H1 (cell line): ENCODE data around the gene ARMC9. TPM values are rescaled to one million over a fixed set of nuclear protein-coding genes. Genes with fewer than 3 reads are reported as not detected.
A peak's percentile ranks its signal among the peaks of the same experiment; 100 is the strongest.

ENCODE experiments used
- CTCF ChIA-PET: fragments of 300-600 bp; sonication (Branson Sonifier 250); formaldehyde crosslinking; loops from one replicate; lab custom pipeline; 2021; ENCODE audit not compliant: partially characterized antibody; lab: Charles Lee
- POLR2A ChIA-PET: fragments of 300-600 bp; sonication (Branson Sonifier 250); formaldehyde crosslinking; loops from one replicate; lab custom pipeline; 2021; ENCODE audit warnings: inconsistent platforms; ENCODE audit not compliant: partially characterized antibody; lab: Charles Lee
- DNase-seq, 2 experiments: peaks; one replicate each; pipeline versions ENCODE4 v3.0.0 to v3.0.0-alpha.2; 2010 to 2022; ENCODE audit warnings: low spot score in 2 of 2, low read depth in 1 of 2, mixed read lengths in 1 of 2
- FAIRE-seq: peaks from 2 replicates; lab custom pipeline; 2011; peaks lifted over from hg19 to GRCh38; lab: Jason Lieb, UNC
- H2AFZ ChIP-seq: 2 replicates; pipeline ENCODE4 v1.8.1; 2012; ENCODE audit warnings: low read length, inconsistent platforms
- H2AK5ac ChIP-seq: 2 replicates; pipeline ENCODE4 v1.6.1; 2013; ENCODE audit warnings: low read depth, low read length
- H2BK120ac ChIP-seq: replicated peaks from 2 replicates; pipeline ENCODE3; 2013; ENCODE audit warnings: low read depth, low read length, inconsistent platforms
- H2BK12ac ChIP-seq: 2 replicates; pipeline ENCODE4 v1.6.1; 2013; ENCODE audit warnings: low read depth, low read length
- H2BK15ac ChIP-seq: 2 replicates; pipeline ENCODE4 v1.6.1; 2013; ENCODE audit warnings: low read length
- H2BK20ac ChIP-seq: 2 replicates; pipeline ENCODE4 v1.6.1; 2013; ENCODE audit warnings: low read length
- H2BK5ac ChIP-seq: 2 replicates; pipeline ENCODE4 v1.6.1; 2013; ENCODE audit warnings: low read depth, low read length
- H3K14ac ChIP-seq: 2 replicates; pipeline ENCODE4 v1.6.1; 2013; ENCODE audit warnings: inconsistent platforms; ENCODE audit not compliant: insufficient read length
- H3K18ac ChIP-seq: 2 replicates; pipeline ENCODE4 v1.6.1; 2013; ENCODE audit warnings: low read length; ENCODE audit errors: extremely low read depth
- H3K23ac ChIP-seq: 2 replicates; pipeline ENCODE4 v1.6.1; 2013; ENCODE audit warnings: inconsistent platforms; ENCODE audit not compliant: insufficient read length
- H3K23me2 ChIP-seq: 2 replicates; pipeline ENCODE4 v1.6.1; 2013; ENCODE audit warnings: low read depth, low read length
- H3K27ac ChIP-seq: 2 replicates; pipeline ENCODE4 v1.6.1; 2011; ENCODE audit warnings: low read depth, low read length, inconsistent platforms
- H3K27me3 ChIP-seq, 4 experiments: replicated peaks in 1 of 4; 1 replicate in 1 of 4; 2 replicates in 3 of 4; pipeline versions ENCODE4 v1.6.1 to v1.8.1; 2011 to 2013; ENCODE audit warnings: low read length in 3 of 4, mild to moderate bottlenecking in 3 of 4, inconsistent platforms in 2 of 4, mixed read lengths in 2 of 4, moderate library complexity in 1 of 4; ENCODE audit not compliant: control insufficient read depth in 3 of 4, insufficient read depth in 3 of 4; ENCODE audit errors: extremely low read depth in 1 of 4
- H3K36me3 ChIP-seq, 4 experiments: 2 replicates each; pipeline versions ENCODE4 v1.6.1 to v1.8.1; 2011 to 2013; ENCODE audit warnings: mild to moderate bottlenecking in 4 of 4, low read length in 3 of 4, moderate library complexity in 2 of 4, control low read depth in 1 of 4, inconsistent platforms in 1 of 4; ENCODE audit not compliant: insufficient read depth in 4 of 4, control insufficient read depth in 2 of 4
- H3K4ac ChIP-seq: replicated peaks from 2 replicates; pipeline ENCODE3; 2013; ENCODE audit warnings: low read length, low read depth, mixed read lengths, inconsistent platforms; ENCODE audit not compliant: insufficient read length
- H3K4me1 ChIP-seq, 4 experiments: replicated peaks in 1 of 4; 1 replicate in 1 of 4; 2 replicates in 3 of 4; pipeline versions ENCODE4 v1.6.1 to v1.8.1; 2011 to 2013; ENCODE audit warnings: low read length in 3 of 4, inconsistent platforms in 2 of 4, mixed read lengths in 1 of 4; ENCODE audit not compliant: insufficient read depth in 4 of 4, control insufficient read depth in 3 of 4
- H3K4me2 ChIP-seq, 2 experiments: 2 replicates each; pipeline versions ENCODE4 v1.6.1 to v1.8.1; 2011 to 2013; ENCODE audit warnings: low read depth in 2 of 2, low read length in 2 of 2, control low read depth in 1 of 2, inconsistent platforms in 1 of 2, mild to moderate bottlenecking in 1 of 2; ENCODE audit not compliant: insufficient read depth in 1 of 2
- H3K4me3 ChIP-seq, 4 experiments: fragments of 200-600, 300-600 bp in 1 of 4; sonication (generic), shearing (Covaris generic), sonication (Bioruptor Twin) in 1 of 4; 2 replicates each; pipeline versions ENCODE4 v1.5.1 to v1.8.1; 2011 to 2016; ENCODE audit warnings: low read length in 4 of 4, low read depth in 3 of 4, control low read depth in 2 of 4, inconsistent platforms in 2 of 4, mild to moderate bottlenecking in 2 of 4, mixed read lengths in 1 of 4, moderate library complexity in 1 of 4; ENCODE audit not compliant: insufficient read depth in 2 of 4; ENCODE audit errors: extremely low read depth in 1 of 4
- H3K56ac ChIP-seq: replicated peaks from 2 replicates; pipeline ENCODE3; 2013; ENCODE audit warnings: low read depth, mild to moderate bottlenecking, mixed read lengths, low read length, inconsistent platforms; ENCODE audit not compliant: insufficient read length
- H3K79me1 ChIP-seq: 2 replicates; pipeline ENCODE4 v1.6.1; 2013; ENCODE audit warnings: low read depth, low read length, control low read depth
- H3K79me2 ChIP-seq, 2 experiments: 2 replicates each; pipeline versions ENCODE4 v1.6.1 to v1.8.1; 2012 to 2013; ENCODE audit warnings: low read length in 2 of 2, mild to moderate bottlenecking in 2 of 2, inconsistent platforms in 1 of 2; ENCODE audit not compliant: insufficient read depth in 2 of 2, control insufficient read depth in 1 of 2
- H3K9ac ChIP-seq, 4 experiments: replicated peaks in 1 of 4; 1 replicate in 1 of 4; 2 replicates in 3 of 4; pipeline versions ENCODE4 v1.6.1 to v1.8.1; 2011 to 2013; ENCODE audit warnings: low read depth in 3 of 4, low read length in 3 of 4, control low read depth in 2 of 4, mild to moderate bottlenecking in 2 of 4, moderate library complexity in 2 of 4, inconsistent platforms in 1 of 4; ENCODE audit errors: extremely low read depth in 1 of 4
- H3K9me3 ChIP-seq, 2 experiments: 2 replicates each; pipeline versions ENCODE4 v1.6.1 to v1.8.1; 2012 to 2013; ENCODE audit warnings: mild to moderate bottlenecking in 2 of 2, moderate library complexity in 2 of 2, control low read depth in 1 of 2, inconsistent platforms in 1 of 2, low read depth in 1 of 2, low read length in 1 of 2, mixed read lengths in 1 of 2; ENCODE audit not compliant: insufficient read depth in 2 of 2
- H4K20me1 ChIP-seq, 2 experiments: replicated peaks in 1 of 2; 2 replicates each; pipeline versions ENCODE3 to v1.8.1; 2011 to 2013; ENCODE audit warnings: inconsistent platforms in 2 of 2, low read length in 2 of 2, mild to moderate bottlenecking in 1 of 2; ENCODE audit not compliant: insufficient read depth in 2 of 2, control insufficient read depth in 1 of 2
- H4K5ac ChIP-seq: 2 replicates; pipeline ENCODE4 v1.6.1; 2013; ENCODE audit warnings: low read length, low read depth, mixed read lengths, inconsistent platforms; ENCODE audit not compliant: insufficient read length
- H4K8ac ChIP-seq: 2 replicates; pipeline ENCODE4 v1.8.0; 2013; ENCODE audit warnings: mild to moderate bottlenecking, moderate library complexity, low read length, inconsistent platforms; ENCODE audit not compliant: insufficient read depth; ENCODE audit errors: extremely low read depth
- H4K91ac ChIP-seq: replicated peaks from 2 replicates; pipeline ENCODE3; 2013; ENCODE audit warnings: low read length, mixed read lengths, inconsistent platforms; ENCODE audit not compliant: insufficient read length
- ATF3 ChIP-seq: IDR thresholded peaks from 2 replicates; pipeline ENCODE4 v1.6.1; 2011; ENCODE audit warnings: low read depth, mild to moderate bottlenecking, low read length; ENCODE audit not compliant: insufficient read depth
- CHD2 ChIP-seq: IDR thresholded peaks from 2 replicates; pipeline ENCODE4 v1.6.1; 2012; ENCODE audit warnings: low read length, improper control_type of control experiment
- EGR1 ChIP-seq: IDR thresholded peaks from 2 replicates; pipeline ENCODE4 v1.6.1; 2011; ENCODE audit warnings: low read depth, low read length, borderline replicate concordance
- EZH2 ChIP-seq: fragments of 200-600 bp; sonication (generic); IDR thresholded peaks from 2 replicates; pipeline ENCODE4 v1.7.1; 2012; ENCODE audit warnings: low read depth, mild to moderate bottlenecking, moderate library complexity, low read length, inconsistent platforms; ENCODE audit not compliant: severe bottlenecking
- HDAC2 ChIP-seq, 2 experiments: fragments of 300-600 bp in 1 of 2; sonication (generic) in 1 of 2; IDR thresholded peaks; 2 replicates each; pipeline ENCODE4 v1.6.1; 2011 to 2012; ENCODE audit warnings: low read depth in 2 of 2, low read length in 2 of 2, mild to moderate bottlenecking in 2 of 2, moderate library complexity in 2 of 2, borderline replicate concordance in 1 of 2, inconsistent platforms in 1 of 2
- KDM1A ChIP-seq: fragments of 200-600, 300-600 bp; sonication (generic); IDR thresholded peaks from 2 replicates; pipeline ENCODE4 v1.7.1; 2016; ENCODE audit warnings: mild to moderate bottlenecking, low read length, borderline replicate concordance
- MAFK ChIP-seq: IDR thresholded peaks from 2 replicates; pipeline ENCODE4 v1.6.1; 2012; ENCODE audit warnings: low read depth, mild to moderate bottlenecking, improper control_type of control experiment, low read length
- POLR2AphosphoS5 ChIP-seq: IDR thresholded peaks from 2 replicates; pipeline ENCODE4 v1.6.1; 2011; ENCODE audit warnings: low read depth, low read length
- SIX5 ChIP-seq: IDR thresholded peaks from 2 replicates; pipeline ENCODE4 v1.6.1; 2011; ENCODE audit warnings: mild to moderate bottlenecking, low read depth, low read length
- WGBS, 2 experiments: shearing (Covaris generic) in 1 of 2; methylation state at CpG; one replicate each; pipeline versions ENCODE4 v1.1.6 to v1.1.7; 2013 to 2015; ENCODE audit warnings: low lambda C conversion rate in 2 of 2, mixed read lengths in 2 of 2, inconsistent platforms in 1 of 2, low coverage in 1 of 2, missing lambda C conversion rate in 1 of 2; ENCODE audit not compliant: insufficient replicate concordance in 2 of 2, insufficient coverage in 1 of 2, insufficient read length in 1 of 2; ENCODE audit errors: extremely low coverage in 1 of 2, missing lambda C conversion rate in 1 of 2; 5-methylcytosine and 5-hydroxymethylcytosine counted together
- polyA plus RNA-seq, 7 experiments: library from polyadenylated mRNA; depleted of rRNA in 3 of 7; stranded (reverse) in 5 of 7; unstranded in 2 of 7; fragments of >200 nt in 5 of 7; fragments of 200-250 nt in 2 of 7; gene quantifications; 1 replicate in 5 of 7; 2 replicates in 1 of 7; 4 replicates in 1 of 7; pipeline versions ENCODE4 v1.2.1 to v1.2.3, GENCODE V29; 2011 to 2013; ENCODE audit warnings: missing spikeins in 2 of 7, mixed read lengths in 2 of 7
- total RNA-seq: library from RNA; stranded (reverse); fragmentation: NEBNext Ultra II Directional; extraction: Animal tissue kit (Norgen Biotek cat#: 25700); gene quantifications from 2 replicates; pipeline ENCODE4 v1.2.1, GENCODE V29; 2021

Gene ARMC9
- total and polyA plus RNA-seq, 2 of the 8 experiments (the other 6 are each of a cell fraction or from before 2014, with no cell fraction given) = 23.2 to 36.1 TPM

- no peaks in the 10 kb centered on the region for H3K9me3 ChIP-seq
- CTCF ChIA-PET = interaction anchor here (0.8 to 29.5 kb wide), 13 partner anchors 8 to 296 kb away, joined by 3 to 617 read pairs (median 4); no protein-coding TSS in a partner anchor
- peaks cover 0 to 29% of the 10 kb centered on the region in 2 experiments; a peak in 2 of 4 replicates for H3K79me2 ChIP-seq
- no peak overlapping the region for H2BK120ac ChIP-seq
- no peak overlapping the region for H2BK5ac ChIP-seq
- H3K4me2 ChIP-seq = peak overlapping the region; percentile 74 to 78
- POLR2A ChIA-PET = interaction anchor here (0.8 to 2.0 kb wide), 9 partner anchors 8 to 98 kb away, joined by 3 to 11 read pairs (median 4); partner anchors contain the start of gene NCL
- H3K23me2 ChIP-seq = peaks cover 3% of the 10 kb centered on the region; the same call in 1 of the 2 replicates
- no peak overlapping the region; a peak in 1 of 7 replicates for H3K9ac ChIP-seq
- DNase-seq = no peak
- peak overlapping the region in 3 of 4 experiments; percentile 55 to 74 (median 59); a peak in 4 of 8 replicates for H3K4me3 ChIP-seq
- H3K79me1 ChIP-seq = peaks cover 8% of the 10 kb centered on the region
- no peak overlapping the region for H4K5ac ChIP-seq
- H3K4me1 ChIP-seq = peaks cover 3 to 40% (median 24%) of the 10 kb centered on the region in 4 experiments
- H3K4ac ChIP-seq = no peak overlapping the region
- H3K27me3 ChIP-seq = no peaks in the 10 kb centered on the region
- no peak overlapping the region for H2BK12ac ChIP-seq
- no peak overlapping the region for H2BK20ac ChIP-seq
- H2AFZ ChIP-seq = no peak overlapping the region
- H3K18ac ChIP-seq = no peak overlapping the region
- H3K56ac ChIP-seq = no peak overlapping the region
- no peak overlapping the region for H3K14ac ChIP-seq
- FAIRE-seq = no peak
- peak overlapping the region; percentile 15 for H4K91ac ChIP-seq
- H3K27ac ChIP-seq = no peak overlapping the region
- H2BK15ac ChIP-seq = no peak overlapping the region
- TF ChIP-seq MAFK (no peak), SIX5 (no peak), KDM1A (no peak), POLR2AphosphoS5 (no peak), ATF3 (no peak), EGR1 (no peak), CHD2 (no peak), HDAC2 (IDR thresholded peaks at IDR 0.05; ENCODE audit: borderline replicate concordance in 1 of 2, low read depth in 2 of 2, low read length in 2 of 2) (no peak), EZH2 (no peak)
- peak overlapping the region; percentile 44; the same call in 1 of the 2 replicates for H2AK5ac ChIP-seq
- no peak overlapping the region for H3K23ac ChIP-seq
- peaks cover 0 to 18% (median 10%) of the 10 kb centered on the region in 4 experiments; a peak in 4 of 8 replicates for H3K36me3 ChIP-seq
- no peak overlapping the region for H4K8ac ChIP-seq
- peaks cover 0 to 7% of the 10 kb centered on the region in 2 experiments for H4K20me1 ChIP-seq
- 92% methylated on average over 20 of the region's 22 CpGs; no CpG with 5 or more reads in 1 of the 2 experiments for WGBS, 2 experiments
These were observed 198.8 kb downstream of the ARMC9 start for GRCh38 chr2:231397011-231397927.
